ENCODE measurements around the gene CTAGE9. TPM values are rescaled to one million over a fixed set of nuclear protein-coding genes. Genes with fewer than 3 reads are reported as not detected.

The CTAGE9 gene
- total RNA-seq, 1 experiment from 2014 or later, result 0.15 TPM

- Histone ChIP-seq H3K27me3 (ENCODE audit: control insufficient read depth, insufficient read depth, low read length) (no peaks in the 10 kb centered on the region), H3K4me3 (ENCODE audit: low read depth in 2 of 2, low read length in 2 of 2) (no peak overlapping the region), H3K27ac (ENCODE audit: low read length) (no peak overlapping the region), H3K4me1 (ENCODE audit: control insufficient read depth, insufficient read depth, low read length) (no peaks in the 10 kb centered on the region), H3K36me3 (ENCODE audit: control insufficient read depth, insufficient read depth, low read length) (no peaks in the 10 kb centered on the region), H3K9me3 (ENCODE audit: control insufficient read depth, insufficient read depth, low read depth, low read length) (no peaks in the 10 kb centered on the region)
- DNase-seq (ENCODE audit: low read depth, low spot score) (no peak), ATAC-seq (no peak)
- TF ChIP-seq SIN3A (IDR thresholded peaks at IDR 0.05; ENCODE audit: borderline replicate concordance, insufficient read depth, low read depth, low read length) (no peak), REST (IDR thresholded peaks at IDR 0.05; ENCODE audit: insufficient read depth in 1 of 2, low read depth in 2 of 2, low read length in 1 of 2) (no peak), POLR2AphosphoS5 (IDR thresholded peaks at IDR 0.05; ENCODE audit: low read depth, low read length) (no peak), TCF7L2 (IDR thresholded peaks at IDR 0.05; ENCODE audit: low read depth, low read length) (no peak), CTCF (IDR thresholded peaks at IDR 0.05) (no peak)
- intact Hi-C loops (cut with micrococcal nuclease; ENCODE audit: unreplicated experiment) (loop anchor here (10.0 kb wide), 1 partner anchor 108 kb away; the partner anchor contains the start of gene ENPP1), in situ Hi-C loops (cut with HindIII; ENCODE audit: low pct_unique_long_range_greater_than_20kb, low sequenced_read_pairs) (no loop called here)
- ChIA-PET POLR2A (no interaction called here), CTCF (interaction anchor here (0.6 kb wide), 1 partner anchor 733 kb away, joined by 4 read pairs; no protein-coding TSS in a partner anchor)
- no TSS peak for BruUV-seq (replicated peaks)
These were observed 13.9 kb downstream of the CTAGE9 start for GRCh38 chr6:131696956-131697355.

- ChIA-PET POLR2A (no interaction called here), CTCF (interaction anchor here (0.6 to 1.1 kb wide), 6 partner anchors 15 to 232 kb away, joined by 3 to 6 read pairs (median 6); no protein-coding TSS in a partner anchor)
These were observed 15.9 kb downstream of the CTAGE9 start for GRCh38 chr6:131694832-131695426.

More at GRCh38 chr6:131694832-131695426, 15.9 kb downstream of the CTAGE9 start:
- Histone ChIP-seq H3K36me3 (ENCODE audit: control insufficient read depth, insufficient read depth, low read length) (no peaks in the 10 kb centered on the region), H3K27ac (ENCODE audit: low read length) (no peak overlapping the region), H3K27me3 (ENCODE audit: control insufficient read depth, insufficient read depth, low read length) (no peaks in the 10 kb centered on the region), H3K9me3 (ENCODE audit: control insufficient read depth, insufficient read depth, low read depth, low read length) (no peaks in the 10 kb centered on the region), H3K4me3 (ENCODE audit: low read depth in 2 of 2, low read length in 2 of 2) (no peak overlapping the region), H3K4me1 (ENCODE audit: control insufficient read depth, insufficient read depth, low read length) (no peaks in the 10 kb centered on the region)
- BruUV-seq (replicated peaks), result no TSS peak
- intact Hi-C loops (cut with micrococcal nuclease; ENCODE audit: unreplicated experiment) (loop anchor here (1.0 to 10.0 kb wide), 2 partner anchors 110 to 215 kb away; partner anchors contain the start of gene ENPP1), in situ Hi-C loops (cut with HindIII; ENCODE audit: low pct_unique_long_range_greater_than_20kb, low sequenced_read_pairs) (no loop called here)
- ATAC-seq (peak; percentile 99), DNase-seq (ENCODE audit: low read depth, low spot score) (peak; percentile 63)
- TF ChIP-seq CTCF (IDR thresholded peaks at IDR 0.05), result peak; percentile 89
- TF ChIP-seq REST (IDR thresholded peaks at IDR 0.05; ENCODE audit: insufficient read depth in 1 of 2, low read depth in 2 of 2, low read length in 1 of 2), result no peak
